ENCODE data around the gene ZNF764.
A peak's percentile ranks its signal among the peaks of the same experiment; 100 is the strongest.

The ZNF764 gene

DNA sequence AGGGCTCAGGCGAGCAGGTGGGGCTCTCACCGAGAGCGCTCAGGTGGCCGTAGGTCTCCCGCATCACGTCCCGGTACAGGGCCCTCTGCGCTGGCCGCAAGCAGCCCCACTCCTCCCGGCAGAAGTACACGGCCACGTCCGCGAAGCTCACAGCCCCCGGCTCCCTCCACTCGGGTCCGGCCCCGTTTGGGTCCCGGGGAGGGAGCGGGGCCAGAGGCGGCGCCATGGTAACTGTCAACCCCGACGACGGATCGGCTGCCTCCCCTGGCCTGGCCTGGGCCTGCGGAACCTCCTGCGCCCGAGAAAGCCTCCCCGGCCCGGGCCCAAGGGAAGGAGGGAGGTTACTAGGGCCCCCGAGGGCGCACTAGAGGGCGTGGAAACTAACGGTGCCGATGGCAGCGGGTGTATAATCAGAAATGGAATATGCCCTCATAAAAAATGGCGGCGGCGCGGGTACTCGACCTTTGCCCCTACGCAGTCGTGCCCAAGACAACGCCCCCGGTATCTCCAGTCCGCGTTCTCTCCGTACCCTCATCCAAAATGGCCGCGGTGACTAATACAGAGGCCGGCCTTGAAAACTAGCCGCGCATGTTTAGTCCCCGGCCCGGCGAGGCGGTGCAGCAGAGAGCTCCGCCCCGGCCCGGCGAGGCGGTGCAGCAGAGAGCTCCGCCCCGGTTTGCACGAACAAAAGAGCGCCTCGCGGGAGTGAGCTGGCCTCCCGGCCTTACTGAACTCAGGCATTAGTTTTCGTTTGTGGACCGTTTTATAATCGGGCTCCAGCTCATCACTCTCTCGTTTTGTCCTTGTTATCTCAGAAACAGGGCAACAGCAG is at the start of gene ZNF764:
ZNF764 (minus strand) TSS at position 418 of the 832 bp plus-strand sequence; CDS start at position 226, 192 bp downstream.
- TF ChIP-seq, protein P1, sequence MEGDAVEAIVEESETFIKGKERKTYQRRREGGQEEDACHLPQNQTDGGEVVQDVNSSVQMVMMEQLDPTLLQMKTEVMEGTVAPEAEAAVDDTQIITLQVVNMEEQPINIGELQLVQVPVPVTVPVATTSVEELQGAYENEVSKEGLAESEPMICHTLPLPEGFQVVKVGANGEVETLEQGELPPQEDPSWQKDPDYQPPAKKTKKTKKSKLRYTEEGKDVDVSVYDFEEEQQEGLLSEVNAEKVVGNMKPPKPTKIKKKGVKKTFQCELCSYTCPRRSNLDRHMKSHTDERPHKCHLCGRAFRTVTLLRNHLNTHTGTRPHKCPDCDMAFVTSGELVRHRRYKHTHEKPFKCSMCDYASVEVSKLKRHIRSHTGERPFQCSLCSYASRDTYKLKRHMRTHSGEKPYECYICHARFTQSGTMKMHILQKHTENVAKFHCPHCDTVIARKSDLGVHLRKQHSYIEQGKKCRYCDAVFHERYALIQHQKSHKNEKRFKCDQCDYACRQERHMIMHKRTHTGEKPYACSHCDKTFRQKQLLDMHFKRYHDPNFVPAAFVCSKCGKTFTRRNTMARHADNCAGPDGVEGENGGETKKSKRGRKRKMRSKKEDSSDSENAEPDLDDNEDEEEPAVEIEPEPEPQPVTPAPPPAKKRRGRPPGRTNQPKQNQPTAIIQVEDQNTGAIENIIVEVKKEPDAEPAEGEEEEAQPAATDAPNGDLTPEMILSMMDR (IDR thresholded peaks at IDR 0.05): no peak
- peaks cover 8% of the 10 kb centered on the region for H3K79me2 ChIP-seq
- no peaks in the 10 kb centered on the region for H3K9me3 ChIP-seq (ENCODE audit: control insufficient read depth, low read length)
- peak within 1 kb of the TSS; percentile 79 for H3K27ac ChIP-seq
- peak within 1 kb of the TSS; percentile 84 for H3K4me2 ChIP-seq (ENCODE audit: low read length)
- H2AFZ ChIP-seq: peak within 1 kb of the TSS; percentile 94
- H3K4me1 ChIP-seq: no peaks in the 10 kb centered on the region
- peak within 1 kb of the TSS; percentile 90 for H3K9ac ChIP-seq
- H3K36me3 ChIP-seq (ENCODE audit: control insufficient read depth, insufficient read depth, low read length): no peaks in the 10 kb centered on the region
- peak within 1 kb of the TSS; percentile 95 for H3K4me3 ChIP-seq (ENCODE audit: low read depth, low read length)
- H3K27me3 ChIP-seq (ENCODE audit: control insufficient read depth, insufficient read depth, low read length): no peaks in the 10 kb centered on the region

GRCh38 chr16:30606004-30606403 is 47.8 kb upstream of the ZNF764 start:
- Histone ChIP-seq H3K79me2 (peaks cover 4% of the 10 kb centered on the region), H3K36me3 (ENCODE audit: control insufficient read depth, insufficient read depth, low read length) (no peaks in the 10 kb centered on the region), H3K9ac (no peak overlapping the region), H3K4me1 (no peaks in the 10 kb centered on the region), H3K9me3 (ENCODE audit: control insufficient read depth, low read length) (no peaks in the 10 kb centered on the region), H3K4me2 (ENCODE audit: low read length) (no peak overlapping the region), H3K27me3 (ENCODE audit: control insufficient read depth, insufficient read depth, low read length) (no peaks in the 10 kb centered on the region), H3K27ac (no peak overlapping the region), H2AFZ (no peak overlapping the region), H3K4me3 (ENCODE audit: low read depth, low read length) (no peak overlapping the region)
- TF ChIP-seq, protein P1 (IDR thresholded peaks at IDR 0.05): no peak

DNA sequence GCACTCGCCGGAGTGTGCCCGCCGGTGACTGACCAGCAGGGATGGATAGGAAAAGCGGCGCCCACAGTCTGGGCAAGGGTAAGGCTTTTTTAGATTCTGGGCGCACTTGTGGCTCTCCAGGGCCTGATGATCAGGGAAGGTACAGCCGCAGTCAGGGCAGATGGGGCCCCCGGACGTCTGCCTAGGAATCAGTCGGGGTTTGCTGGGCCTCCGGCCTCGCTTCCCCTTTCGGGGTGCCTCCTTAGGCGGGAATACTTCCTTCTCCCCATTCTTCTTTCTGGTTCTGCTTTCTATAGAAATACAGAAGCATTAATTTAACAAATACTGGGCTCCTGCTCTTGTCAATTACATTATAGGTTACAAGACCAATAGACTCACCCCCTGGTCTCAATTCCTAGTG is 47.0 kb upstream of the ZNF764 start:
- Histone ChIP-seq H3K27ac (no peak overlapping the region), H3K9me3 (ENCODE audit: control insufficient read depth, low read length) (no peaks in the 10 kb centered on the region), H3K27me3 (ENCODE audit: control insufficient read depth, insufficient read depth, low read length) (no peaks in the 10 kb centered on the region), H3K4me1 (no peaks in the 10 kb centered on the region), H3K79me2 (peaks cover 4% of the 10 kb centered on the region), H2AFZ (no peak overlapping the region), H3K9ac (no peak overlapping the region), H3K4me2 (ENCODE audit: low read length) (no peak overlapping the region), H3K4me3 (ENCODE audit: low read depth, low read length) (no peak overlapping the region), H3K36me3 (ENCODE audit: control insufficient read depth, insufficient read depth, low read length) (no peaks in the 10 kb centered on the region)
- TF ChIP-seq, protein P1 (IDR thresholded peaks at IDR 0.05): no peak

- H3K9ac ChIP-seq: no peak overlapping the region
- H3K79me2 ChIP-seq: peaks cover 4% of the 10 kb centered on the region
- no peaks in the 10 kb centered on the region for H3K9me3 ChIP-seq (ENCODE audit: control insufficient read depth, low read length)
- no peak overlapping the region for H3K4me3 ChIP-seq (ENCODE audit: low read depth, low read length)
- no peaks in the 10 kb centered on the region for H3K27me3 ChIP-seq (ENCODE audit: control insufficient read depth, insufficient read depth, low read length)
- no peak overlapping the region for H3K27ac ChIP-seq
- H3K36me3 ChIP-seq (ENCODE audit: control insufficient read depth, insufficient read depth, low read length): no peaks in the 10 kb centered on the region
- H3K4me2 ChIP-seq (ENCODE audit: low read length): no peak overlapping the region
- TF ChIP-seq, protein P1 (IDR thresholded peaks at IDR 0.05): no peak
- H3K4me1 ChIP-seq: no peaks in the 10 kb centered on the region
- no peak overlapping the region for H2AFZ ChIP-seq
Observed at GRCh38 chr16:30604316-30604947, 46.3 kb upstream of the ZNF764 start.
